GM23248 (cell line): Measurements from ENCODE around the gene ZNF177. TPM values are rescaled to one million over a fixed set of nuclear protein-coding genes. Genes with fewer than 3 reads are reported as not detected.

Experiments used
- DNase-seq: peaks from one replicate; pipeline ENCODE4 v3.0.0-alpha.2; 2015
- H2AFZ ChIP-seq: fragments of 200-600 bp; sonication (generic); 2 replicates; pipeline ENCODE4 v1.6.1; 2016; ENCODE audit warnings: antibody characterized with exemption
- H3F3A ChIP-seq: fragments of 200-600 bp; sonication (generic); 2 replicates; pipeline ENCODE4 v1.6.1; 2016; ENCODE audit warnings: mild to moderate bottlenecking, antibody characterized with exemption, mixed run types; ENCODE audit not compliant: insufficient read depth
- H3K27ac ChIP-seq: fragments of 200-600 bp; sonication (generic); 2 replicates; pipeline ENCODE4 v1.5.1; 2016; ENCODE audit warnings: mild to moderate bottlenecking
- H3K27me3 ChIP-seq: fragments of 200-600 bp; sonication (generic); replicated peaks from 2 replicates; pipeline ENCODE4 v1.6.1; 2016; ENCODE audit warnings: mild to moderate bottlenecking; ENCODE audit not compliant: insufficient read depth
- H3K36me3 ChIP-seq: fragments of 200-600 bp; sonication (generic); 2 replicates; pipeline ENCODE4 v1.6.1; 2016; ENCODE audit warnings: low read depth, mild to moderate bottlenecking
- H3K4me1 ChIP-seq: fragments of 200-600 bp; sonication (generic); 2 replicates; pipeline ENCODE4 v1.6.1; 2016; ENCODE audit warnings: mild to moderate bottlenecking; ENCODE audit not compliant: insufficient read depth
- H3K4me2 ChIP-seq: fragments of 200-600 bp; sonication (generic); one replicate; pipeline ENCODE4 v1.6.1; 2016; ENCODE audit warnings: mild to moderate bottlenecking; ENCODE audit not compliant: unreplicated experiment
- H3K4me3 ChIP-seq: fragments of 200-600 bp; sonication (generic); 2 replicates; pipeline ENCODE4 v1.5.1; 2016; ENCODE audit warnings: mild to moderate bottlenecking
- H3K79me2 ChIP-seq: fragments of 200-600 bp; sonication (generic); 2 replicates; pipeline ENCODE4 v1.6.1; 2016; ENCODE audit warnings: mild to moderate bottlenecking; ENCODE audit not compliant: insufficient read depth
- H3K9ac ChIP-seq: fragments of 200-600 bp; sonication (generic); 2 replicates; pipeline ENCODE4 v1.6.1; 2016; ENCODE audit warnings: mild to moderate bottlenecking
- H3K9me2 ChIP-seq: fragments of 200-600 bp; sonication (generic); 2 replicates; pipeline ENCODE4 v1.6.1; 2016; ENCODE audit warnings: mixed run types, mild to moderate bottlenecking, moderate library complexity; ENCODE audit not compliant: insufficient read depth
- H3K9me3 ChIP-seq: fragments of 200-600 bp; sonication (generic); one replicate; pipeline ENCODE4 v1.6.1; 2017; ENCODE audit warnings: low read depth
- H4K20me1 ChIP-seq: fragments of 200-600 bp; sonication (generic); 2 replicates; pipeline ENCODE4 v1.6.0; 2016; ENCODE audit not compliant: insufficient read depth
- EZH2 ChIP-seq: fragments of 200-600 bp; sonication (generic); IDR thresholded peaks from 2 replicates; pipeline ENCODE4 v1.6.1; 2018; ENCODE audit warnings: antibody characterized with exemption, mild to moderate bottlenecking; ENCODE audit not compliant: insufficient read depth, poor library complexity, severe bottlenecking
- EZH2phosphoT487 ChIP-seq: fragments of 200-600 bp; sonication (generic); IDR thresholded peaks from 2 replicates; pipeline ENCODE4 v1.6.1; 2018; ENCODE audit warnings: antibody characterized with exemption, moderate library complexity, mild to moderate bottlenecking, low read depth; ENCODE audit not compliant: insufficient read depth
- WGBS, 2 experiments: methylation state at CpG; one replicate each; pipeline ENCODE4 v1.1.6; 2015 to 2017; ENCODE audit warnings: low lambda C conversion rate in 2 of 2, low coverage in 1 of 2; ENCODE audit errors: missing lambda C conversion rate in 2 of 2; 5-methylcytosine and 5-hydroxymethylcytosine counted together
- in situ Hi-C: fragments of 300-500 bp; cut with MboI; formaldehyde crosslinking; loops from 2 replicates; pipeline ENCODE4 v1.15.0; 2020
- polyA plus RNA-seq: library from polyadenylated mRNA; unstranded; fragments of >200 nt; fragmentation: Nextera tagmentation; extraction: Ambion mirVana; gene quantifications from 2 replicates; pipeline ENCODE4 v1.2.1, GENCODE V29; 2016
- total RNA-seq: library from RNA; depleted of rRNA; stranded (reverse); fragments of >200 nt; shearing (Covaris generic); gene quantifications from 2 replicates; pipeline ENCODE4 v1.2.3, GENCODE V29; 2014

ZNF177 gene
- total and polyA plus RNA-seq, 2 experiments from 2014 or later, result 0.61 to 3.2 TPM

- Histone ChIP-seq H3K27me3 (no peaks in the 10 kb centered on the region), H3K9ac (no peak overlapping the region), H3K27ac (no peak overlapping the region), H4K20me1 (no peaks in the 10 kb centered on the region), H3K79me2 (no peaks in the 10 kb centered on the region), H2AFZ (no peak overlapping the region), H3K9me3 (peaks cover 7% of the 10 kb centered on the region), H3K4me1 (no peaks in the 10 kb centered on the region), H3K36me3 (0 out of 2 replicates have a peak, but pooled peaks cover 3% of the 10 kb centered on the region), H3K9me2 (no peaks in the 10 kb centered on the region), H3F3A (no peaks in the 10 kb centered on the region), H3K4me2 (no peak overlapping the region), H3K4me3 (no peak overlapping the region)
- in situ Hi-C loops, result no loop called here
- TF ChIP-seq EZH2 (no peak), EZH2phosphoT487 (no peak)
- no peak for DNase-seq
Measured at GRCh38 chr19:9353011-9353410, 9.8 kb upstream of the ZNF177 start.

GRCh38 chr19:9354651-9355050 lies 8.2 kb upstream of the ZNF177 start:
- no peak overlapping the region for H3K4me2 ChIP-seq
- H3K4me1 ChIP-seq, result no peaks in the 10 kb centered on the region
- in situ Hi-C loops, result no loop called here
- no peak overlapping the region for H3K4me3 ChIP-seq
- DNase-seq, result no peak
- no peaks in the 10 kb centered on the region for H3K79me2 ChIP-seq
- H3F3A ChIP-seq, result no peaks in the 10 kb centered on the region
- H2AFZ ChIP-seq, result no peak overlapping the region
- no peaks in the 10 kb centered on the region for H3K9me2 ChIP-seq
- TF ChIP-seq EZH2phosphoT487, result no peak
- no peak for TF ChIP-seq EZH2
- WGBS, 2 experiments, result 92 to 97% methylated on average over 2 of the region's 2 CpGs
- H3K27me3 ChIP-seq, result no peaks in the 10 kb centered on the region
- no peak overlapping the region for H3K9ac ChIP-seq
- peaks cover 1% of the 10 kb centered on the region for H3K9me3 ChIP-seq
- H3K27ac ChIP-seq, result no peak overlapping the region
- H3K36me3 ChIP-seq, result peaks cover 5% of the 10 kb centered on the region; the same call in 1 of the 2 replicates
- no peaks in the 10 kb centered on the region for H4K20me1 ChIP-seq

- Histone ChIP-seq H3K4me1 (no peaks in the 10 kb centered on the region), H3K4me2 (no peak overlapping the region), H3K9ac (no peak overlapping the region), H3K9me3 (peaks cover 13% of the 10 kb centered on the region), H3F3A (no peaks in the 10 kb centered on the region), H3K4me3 (no peak overlapping the region), H3K27me3 (no peaks in the 10 kb centered on the region), H3K36me3 (peaks cover 41% of the 10 kb centered on the region), H2AFZ (no peak overlapping the region), H3K27ac (no peak overlapping the region), H3K79me2 (no peaks in the 10 kb centered on the region), H3K9me2 (no peaks in the 10 kb centered on the region), H4K20me1 (no peaks in the 10 kb centered on the region)
- WGBS, 2 experiments, result 61 to 62% methylated on average over 6 of the region's 6 CpGs
- no peak for DNase-seq
- in situ Hi-C loops, result no loop called here
- TF ChIP-seq EZH2 (no peak), EZH2phosphoT487 (no peak)
Measured at GRCh38 chr19:9370738-9371619, 8.2 kb downstream of the ZNF177 start.

GRCh38 chr19:9381361-9381785 lies 18.6 kb downstream of the ZNF177 start:
- no peaks in the 10 kb centered on the region for H4K20me1 ChIP-seq
- no peak for DNase-seq
- H2AFZ ChIP-seq, result no peak overlapping the region
- H3K9me3 ChIP-seq, result peaks cover 35% of the 10 kb centered on the region
- H3K27me3 ChIP-seq, result no peaks in the 10 kb centered on the region
- H3K9ac ChIP-seq, result no peak overlapping the region
- WGBS, 2 experiments, result 65 to 68% methylated on average over 4 of the region's 4 CpGs
- H3K36me3 ChIP-seq, result peaks cover 100% of the 10 kb centered on the region
- TF ChIP-seq EZH2 (no peak), EZH2phosphoT487 (no peak)
- no peaks in the 10 kb centered on the region for H3K4me1 ChIP-seq
- H3K9me2 ChIP-seq, result no peaks in the 10 kb centered on the region
- no peak overlapping the region for H3K27ac ChIP-seq
- no peaks in the 10 kb centered on the region for H3K79me2 ChIP-seq
- H3K4me3 ChIP-seq, result no peak overlapping the region
- in situ Hi-C loops, result no loop called here
- no peaks in the 10 kb centered on the region for H3F3A ChIP-seq
- H3K4me2 ChIP-seq, result no peak overlapping the region
